B cell (primary cell): ENCODE data around the gene PRKAG2. TPM values are rescaled to one million over a fixed set of nuclear protein-coding genes. Genes with fewer than 3 reads are reported as not detected.

ENCODE experiments used
- ATAC-seq: fragments of 200-7000 bp; cut with Tn5 transposase; one replicate; pipeline ENCODE4 v1.10.0; 2021; ENCODE audit warnings: low read depth, mild to moderate bottlenecking, moderate number of reproducible peaks, moderate library complexity
- CTCF ChIA-PET: fragments of 350-600 bp; sonication (Branson Sonifier 250); formaldehyde crosslinking; loops from one replicate; lab custom pipeline; 2021; ENCODE audit warnings: antibody characterized with exemption, inconsistent platforms; lab: Charles Lee
- POLR2A ChIA-PET: fragments of 350-600 bp; sonication (Branson Sonifier 250); formaldehyde crosslinking; loops from one replicate; lab custom pipeline; 2021; ENCODE audit warnings: antibody characterized with exemption; lab: Charles Lee
- DNase-seq: peaks from one replicate; pipeline ENCODE4 v3.0.0; 2013
- H2AFZ ChIP-seq: 2 replicates; pipeline ENCODE4 v1.6.1; 2012; ENCODE audit warnings: mild to moderate bottlenecking, low read depth, low read length; ENCODE audit not compliant: insufficient read depth, poor library complexity, severe bottlenecking
- H3K27ac ChIP-seq, 2 donors: 1 replicate in 1 of 2; 2 replicates in 1 of 2; pipeline ENCODE4 v1.5.1; 2012 to 2013; ENCODE audit warnings: low read length in 2 of 2, mild to moderate bottlenecking in 2 of 2, moderate library complexity in 1 of 2
- H3K27me3 ChIP-seq, 4 experiments: fragments of 200-600 bp in 1 of 4; sonication (generic) in 1 of 4; replicated peaks in 1 of 4; 1 replicate in 2 of 4; 2 replicates in 2 of 4; pipeline versions ENCODE4 v1.6.1 to v1.7.0; 2013 to 2016; ENCODE audit warnings: low read length in 3 of 4, mild to moderate bottlenecking in 2 of 4, mixed read lengths in 1 of 4, moderate library complexity in 1 of 4; ENCODE audit not compliant: insufficient read depth in 4 of 4, control insufficient read depth in 3 of 4; ENCODE audit errors: control extremely low read depth in 1 of 4
- H3K36me3 ChIP-seq, 2 experiments: replicated peaks in 1 of 2; 1 replicate in 1 of 2; 2 replicates in 1 of 2; pipeline versions ENCODE4 v1.6.1 to v1.7.1; 2013; ENCODE audit warnings: low read length in 1 of 2; ENCODE audit not compliant: insufficient read depth in 2 of 2, control insufficient read depth in 1 of 2; ENCODE audit errors: control extremely low read depth in 1 of 2, extremely low read depth in 1 of 2
- H3K4me1 ChIP-seq, 2 donors: fragments of 200-600 bp in 1 of 2; sonication (generic) in 1 of 2; 1 replicate in 1 of 2; 2 replicates in 1 of 2; pipeline versions ENCODE4 v1.5.1 to v1.6.1; 2013 to 2017; ENCODE audit warnings: low read length in 2 of 2; ENCODE audit not compliant: control insufficient read depth in 2 of 2, insufficient read depth in 2 of 2
- H3K4me2 ChIP-seq: replicated peaks from 2 replicates; pipeline ENCODE3; 2012; ENCODE audit warnings: mild to moderate bottlenecking, low read depth, low read length; ENCODE audit not compliant: poor library complexity, severe bottlenecking
- H3K4me3 ChIP-seq, 5 experiments: fragments of 200-600 bp in 1 of 5; sonication (generic) in 1 of 5; 1 replicate in 3 of 5; 2 replicates in 2 of 5; pipeline versions ENCODE4 v1.5.1 to v1.7.0; 2011 to 2016; ENCODE audit warnings: low read length in 4 of 5, mild to moderate bottlenecking in 4 of 5, low read depth in 2 of 5, control low read depth in 1 of 5, moderate library complexity in 1 of 5; ENCODE audit not compliant: insufficient read depth in 1 of 5; ENCODE audit errors: control extremely low read depth in 1 of 5, extremely low read depth in 1 of 5
- H3K79me2 ChIP-seq: fragments of 200-600 bp; sonication (generic); one replicate; pipeline ENCODE4 v1.6.0; 2016; ENCODE audit warnings: low read length; ENCODE audit not compliant: control insufficient read depth, insufficient read depth
- H3K9ac ChIP-seq: fragments of 200-600 bp; sonication (generic); 2 replicates; pipeline ENCODE4 v1.6.1; 2017; ENCODE audit warnings: mild to moderate bottlenecking, low read length, moderate library complexity
- H3K9me3 ChIP-seq, 3 donors: one replicate each; pipeline versions ENCODE4 v1.6.1 to v1.7.1; 2013; ENCODE audit warnings: low read length in 2 of 3; ENCODE audit not compliant: control insufficient read depth in 2 of 3, insufficient read depth in 1 of 3; ENCODE audit errors: control extremely low read depth in 1 of 3
- H4K20me1 ChIP-seq: 2 replicates; pipeline ENCODE4 v1.6.0; 2012; ENCODE audit warnings: mild to moderate bottlenecking, low read length; ENCODE audit not compliant: insufficient read depth, control insufficient read depth, poor library complexity, severe bottlenecking
- H3K27ac Mint-ChIP-seq: one replicate; pipeline ENCODE4 v1.8.0; 2021; ENCODE audit warnings: mixed read lengths
- H3K27me3 Mint-ChIP-seq: one replicate; pipeline ENCODE4 v1.8.0; 2021; ENCODE audit warnings: mixed read lengths
- H3K4me1 Mint-ChIP-seq: one replicate; pipeline ENCODE4 v1.8.0; 2021; ENCODE audit warnings: mixed read lengths
- H3K4me3 Mint-ChIP-seq: one replicate; pipeline ENCODE4 v1.8.0; 2021; ENCODE audit warnings: mixed read lengths
- H3K9me3 Mint-ChIP-seq: one replicate; pipeline ENCODE4 v1.8.0; 2022; ENCODE audit warnings: mixed read lengths; ENCODE audit not compliant: insufficient read depth
- EZH2 ChIP-seq: IDR thresholded peaks from 2 replicates; pipeline ENCODE4 v1.6.1; 2012; ENCODE audit warnings: borderline replicate concordance, low read depth, mild to moderate bottlenecking, moderate library complexity, low read length; ENCODE audit not compliant: insufficient read depth, poor library complexity, severe bottlenecking
- WGBS: methylation state at CpG from one replicate; pipeline ENCODE4 v1.1.5; 2013; ENCODE audit warnings: missing lambda C conversion rate; ENCODE audit not compliant: insufficient coverage; 5-methylcytosine and 5-hydroxymethylcytosine counted together
- intact Hi-C: fragments of 100-400 bp; cut with micrococcal nuclease; formaldehyde crosslinking; loops from one replicate; pipeline ENCODE4 v1.10.0; 2022
- polyA plus RNA-seq: library from polyadenylated mRNA; depleted of rRNA; stranded (reverse); fragments of >200 nt; gene quantifications from 2 replicates; pipeline ENCODE4 v1.2.3, GENCODE V29; 2012
- total RNA-seq, 2 donors: library from RNA; stranded (reverse); fragments of 120-200 nt in 1 of 2; gene quantifications; 1 replicate in 1 of 2; 2 replicates in 1 of 2; pipeline versions ENCODE4 v1.2.3 to v1.2.4, GENCODE V29; 2013 to 2022
- TF ChIP-seq, protein P1 (sequence below): fragments of 200-600 bp; IDR thresholded peaks from one replicate; pipeline ENCODE4 v1.8.0; 2022; ENCODE audit warnings: antibody characterized with exemption, mild to moderate bottlenecking

PRKAG2 gene
- total and polyA plus RNA-seq, 2 donors (not counting 1 experiment from before 2014, with no cell fraction given), result 22.1 to 56.3 TPM

GRCh38 chr7:151728746-151729145, 148.2 kb downstream of the PRKAG2 start:
- 93% methylated on average over 14 of the region's 14 CpGs for WGBS
- ChIA-PET POLR2A (no interaction called here), CTCF (no interaction called here)
- no peak for DNase-seq
- Mint-ChIP-seq H3K9me3 (no peaks in the 10 kb centered on the region), H3K4me3 (no peak overlapping the region), H3K4me1 (peaks cover 34% of the 10 kb centered on the region), H3K27ac (peak overlapping the region; percentile 50), H3K27me3 (no peaks in the 10 kb centered on the region)
- Histone ChIP-seq H3K27ac (no peak overlapping the region), H2AFZ (no peak overlapping the region), H3K36me3 (no peaks in the 10 kb centered on the region), H3K4me1 (peaks cover 16 to 35% of the 10 kb centered on the region in 2 donors), H4K20me1 (peaks cover 22% of the 10 kb centered on the region), H3K9me3 (peaks cover 0 to 6% (median 0%) of the 10 kb centered on the region in 3 donors), H3K27me3 (no peaks in the 10 kb centered on the region), H3K4me2 (no peak overlapping the region), H3K9ac (no peak overlapping the region), H3K79me2 (peaks cover 5% of the 10 kb centered on the region), H3K4me3 (no peak overlapping the region)
- ATAC-seq, result no peak
- intact Hi-C loops, result loop anchor here (1.0 to 2.0 kb wide), 2 partner anchors 96 to 208 kb away; no protein-coding TSS in a partner anchor
- TF ChIP-seq EZH2, result no peak
- TF ChIP-seq, protein P1, sequence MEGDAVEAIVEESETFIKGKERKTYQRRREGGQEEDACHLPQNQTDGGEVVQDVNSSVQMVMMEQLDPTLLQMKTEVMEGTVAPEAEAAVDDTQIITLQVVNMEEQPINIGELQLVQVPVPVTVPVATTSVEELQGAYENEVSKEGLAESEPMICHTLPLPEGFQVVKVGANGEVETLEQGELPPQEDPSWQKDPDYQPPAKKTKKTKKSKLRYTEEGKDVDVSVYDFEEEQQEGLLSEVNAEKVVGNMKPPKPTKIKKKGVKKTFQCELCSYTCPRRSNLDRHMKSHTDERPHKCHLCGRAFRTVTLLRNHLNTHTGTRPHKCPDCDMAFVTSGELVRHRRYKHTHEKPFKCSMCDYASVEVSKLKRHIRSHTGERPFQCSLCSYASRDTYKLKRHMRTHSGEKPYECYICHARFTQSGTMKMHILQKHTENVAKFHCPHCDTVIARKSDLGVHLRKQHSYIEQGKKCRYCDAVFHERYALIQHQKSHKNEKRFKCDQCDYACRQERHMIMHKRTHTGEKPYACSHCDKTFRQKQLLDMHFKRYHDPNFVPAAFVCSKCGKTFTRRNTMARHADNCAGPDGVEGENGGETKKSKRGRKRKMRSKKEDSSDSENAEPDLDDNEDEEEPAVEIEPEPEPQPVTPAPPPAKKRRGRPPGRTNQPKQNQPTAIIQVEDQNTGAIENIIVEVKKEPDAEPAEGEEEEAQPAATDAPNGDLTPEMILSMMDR, result no peak

DNA sequence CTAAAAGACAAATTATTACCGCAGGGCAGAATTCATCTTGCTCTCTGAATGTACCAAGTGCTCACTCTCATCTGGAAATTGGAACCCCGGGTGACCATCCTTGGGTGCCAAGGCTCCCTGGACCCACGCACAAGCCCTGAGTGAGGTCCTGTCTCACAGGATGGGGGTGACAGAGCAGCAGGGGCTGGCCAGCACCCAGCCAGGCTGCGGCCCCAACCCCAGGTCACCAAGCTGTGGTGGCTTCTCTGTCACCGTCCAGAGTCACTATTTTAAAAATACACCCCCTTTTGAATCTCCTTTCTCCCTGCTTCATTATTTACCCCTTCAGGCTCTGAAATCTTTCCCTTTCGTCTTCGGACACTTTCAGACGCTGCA, 148.6 kb downstream of the PRKAG2 start:
- peaks cover 34% of the 10 kb centered on the region for H3K4me1 Mint-ChIP-seq
- H2AFZ ChIP-seq, result no peak overlapping the region
- peaks cover 22% of the 10 kb centered on the region for H4K20me1 ChIP-seq
- no peaks in the 10 kb centered on the region for H3K9me3 Mint-ChIP-seq
- no peaks in the 10 kb centered on the region for H3K27me3 Mint-ChIP-seq
- H3K4me1 ChIP-seq, result peaks cover 16 to 35% of the 10 kb centered on the region in 2 donors
- no peak overlapping the region for H3K27ac ChIP-seq
- peaks cover 0 to 6% (median 0%) of the 10 kb centered on the region in 3 donors for H3K9me3 ChIP-seq
- H3K9ac ChIP-seq, result no peak overlapping the region
- no peak for ATAC-seq
- H3K36me3 ChIP-seq, result no peaks in the 10 kb centered on the region
- no peaks in the 10 kb centered on the region for H3K27me3 ChIP-seq
- CTCF ChIA-PET, result interaction anchor here (1.0 kb wide), 1 partner anchor 95 kb away, joined by 3 read pairs; no protein-coding TSS in a partner anchor
- POLR2A ChIA-PET, result interaction anchor here (0.9 kb wide), 1 partner anchor 96 kb away, joined by 3 read pairs; no protein-coding TSS in a partner anchor
- intact Hi-C loops, result loop anchor here (1.0 to 2.0 kb wide), 2 partner anchors 95 to 208 kb away; no protein-coding TSS in a partner anchor
- peak overlapping the region; percentile 50 for H3K27ac Mint-ChIP-seq
- 86% methylated on average over 8 of the region's 8 CpGs for WGBS
- H3K79me2 ChIP-seq, result peaks cover 5% of the 10 kb centered on the region
- H3K4me3 Mint-ChIP-seq, result no peak overlapping the region
- H3K4me3 ChIP-seq, result no peak overlapping the region
- TF ChIP-seq EZH2, result no peak
- TF ChIP-seq, protein P1, result no peak
- DNase-seq, result no peak
- no peak overlapping the region for H3K4me2 ChIP-seq
